Measurements from ENCODE around the gene CCNL2. TPM values are rescaled to one million over a fixed set of nuclear protein-coding genes. Genes with fewer than 3 reads are reported as not detected.
"Not testable (repeated sequence)": the region's sequence is repeated elsewhere in the genome, so short reads cannot be mapped to it uniquely, and the experiment has no call there.

Gene CCNL2
- 146 and 147 TPM in 2 replicates for total RNA-seq (2014; rRNA removed; shearing (Covaris generic))
- 99.4 and 115 TPM in 2 replicates for polyA plus RNA-seq (2016; fragmentation: Nextera tagmentation; extraction: Ambion mirVana)
- long read RNA-seq, transcript CCNL2-201 (11 exons, 2,305 nt): major isoform, 7 of 23 reads
- long read RNA-seq, partial matches to known transcripts: 3 of 23 reads
- long read RNA-seq, other reads (novel, unspliced or antisense): 8 of 23 reads

DNA sequence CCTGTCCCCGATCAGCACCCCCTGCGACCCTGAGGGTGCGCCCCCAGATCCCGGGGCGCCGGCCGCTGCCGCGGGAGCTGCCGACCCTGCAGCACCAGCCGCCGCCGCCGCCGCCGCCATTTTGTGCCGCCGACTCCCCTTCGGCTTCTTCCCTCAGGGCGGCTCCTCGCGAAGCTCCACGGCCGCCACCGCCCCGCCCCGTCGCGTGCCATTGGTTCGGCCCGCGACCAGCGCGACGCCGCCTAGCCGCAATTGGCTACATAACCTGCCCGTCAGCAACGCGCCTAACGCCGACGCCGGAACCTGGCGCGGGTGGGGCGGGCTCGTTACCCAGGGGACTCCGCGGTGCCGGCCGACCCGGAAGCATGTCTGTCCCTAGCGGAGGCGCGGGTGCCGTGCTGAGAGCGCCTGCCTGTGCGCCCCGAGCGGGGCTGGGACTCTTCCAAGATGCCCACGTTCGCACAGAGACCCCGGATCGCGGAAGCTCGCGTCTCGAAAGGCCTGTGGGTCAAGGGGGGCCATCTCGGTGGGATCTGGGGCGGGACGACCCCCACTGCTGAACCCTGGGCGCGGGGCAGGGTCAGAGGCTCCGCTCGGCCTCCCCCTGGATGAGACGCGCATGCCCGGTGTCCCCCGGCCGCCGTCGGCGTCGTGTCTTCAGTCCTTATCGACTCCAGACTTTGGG is at the start of gene CCNL2:
Gene CCNL2, minus strand, starts transcription at position 149 of the 685 bp plus-strand sequence. Its CDS starts 29 bp downstream, at position 120.
- Mint-ChIP-seq H3K27ac (peak within 1 kb of the TSS; percentile 85), H3K27me3 (ENCODE audit: insufficient read depth, low read depth, poor library complexity) (peaks cover 25% of the 10 kb centered on the region), H3K36me3 (ENCODE audit: low read depth) (peaks cover 80% of the 10 kb centered on the region), H3K4me3 (peak within 1 kb of the TSS; percentile 96), H3K9me3 (no peaks in the 10 kb centered on the region; the same call in 2 of the 3 replicates), H3K4me1 (peaks cover 32% of the 10 kb centered on the region)
- H3K4me3 ChIP-seq: peak within 1 kb of the TSS; percentile 97
- peaks cover 39% of the 10 kb centered on the region for H4K20me1 ChIP-seq (replicated peaks; ENCODE audit: insufficient read depth)
- H3K36me3 ChIP-seq (ENCODE audit: insufficient read depth): peaks cover 53% of the 10 kb centered on the region
- ATAC-seq (peak; percentile 94), DNase-seq (ENCODE audit: low spot score) (peak; percentile 99)
- TF ChIP-seq, protein P1, sequence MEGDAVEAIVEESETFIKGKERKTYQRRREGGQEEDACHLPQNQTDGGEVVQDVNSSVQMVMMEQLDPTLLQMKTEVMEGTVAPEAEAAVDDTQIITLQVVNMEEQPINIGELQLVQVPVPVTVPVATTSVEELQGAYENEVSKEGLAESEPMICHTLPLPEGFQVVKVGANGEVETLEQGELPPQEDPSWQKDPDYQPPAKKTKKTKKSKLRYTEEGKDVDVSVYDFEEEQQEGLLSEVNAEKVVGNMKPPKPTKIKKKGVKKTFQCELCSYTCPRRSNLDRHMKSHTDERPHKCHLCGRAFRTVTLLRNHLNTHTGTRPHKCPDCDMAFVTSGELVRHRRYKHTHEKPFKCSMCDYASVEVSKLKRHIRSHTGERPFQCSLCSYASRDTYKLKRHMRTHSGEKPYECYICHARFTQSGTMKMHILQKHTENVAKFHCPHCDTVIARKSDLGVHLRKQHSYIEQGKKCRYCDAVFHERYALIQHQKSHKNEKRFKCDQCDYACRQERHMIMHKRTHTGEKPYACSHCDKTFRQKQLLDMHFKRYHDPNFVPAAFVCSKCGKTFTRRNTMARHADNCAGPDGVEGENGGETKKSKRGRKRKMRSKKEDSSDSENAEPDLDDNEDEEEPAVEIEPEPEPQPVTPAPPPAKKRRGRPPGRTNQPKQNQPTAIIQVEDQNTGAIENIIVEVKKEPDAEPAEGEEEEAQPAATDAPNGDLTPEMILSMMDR (conservative IDR thresholded peaks at IDR 0.05; ENCODE audit: low read depth in 2 of 2): peak; percentile 7 to 27; a peak in 1 of 4 replicates
- TF ChIP-seq JUNB (IDR thresholded peaks at IDR 0.05; ENCODE audit: unreplicated experiment): no peak
- peak; percentile 72; the same call in 1 of the 2 replicates for TF ChIP-seq POLR2AphosphoS5 (IDR thresholded peaks at IDR 0.05; ENCODE audit: low read depth)
- peak; percentile 93 for TF ChIP-seq CREB1 (CRISPR knock-in tag; IDR thresholded peaks at IDR 0.05; ENCODE audit: low read depth)
- TF ChIP-seq ZNF114 (CRISPR knock-in tag; IDR thresholded peaks at IDR 0.05): no peak
- TF ChIP-seq, protein P2, sequence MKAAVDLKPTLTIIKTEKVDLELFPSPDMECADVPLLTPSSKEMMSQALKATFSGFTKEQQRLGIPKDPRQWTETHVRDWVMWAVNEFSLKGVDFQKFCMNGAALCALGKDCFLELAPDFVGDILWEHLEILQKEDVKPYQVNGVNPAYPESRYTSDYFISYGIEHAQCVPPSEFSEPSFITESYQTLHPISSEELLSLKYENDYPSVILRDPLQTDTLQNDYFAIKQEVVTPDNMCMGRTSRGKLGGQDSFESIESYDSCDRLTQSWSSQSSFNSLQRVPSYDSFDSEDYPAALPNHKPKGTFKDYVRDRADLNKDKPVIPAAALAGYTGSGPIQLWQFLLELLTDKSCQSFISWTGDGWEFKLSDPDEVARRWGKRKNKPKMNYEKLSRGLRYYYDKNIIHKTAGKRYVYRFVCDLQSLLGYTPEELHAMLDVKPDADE (IDR thresholded peaks at IDR 0.05): peak; percentile 56; the same call in 1 of the 2 replicates
- TF ChIP-seq STAT1 (IDR thresholded peaks at IDR 0.05; ENCODE audit: unreplicated experiment): no peak
- no peaks in the 10 kb centered on the region for H3K27me3 ChIP-seq (ENCODE audit: insufficient read depth)
- peaks cover 14% of the 10 kb centered on the region; the same call in 1 of the 2 replicates for H3K4me1 ChIP-seq (ENCODE audit: insufficient read depth)
- H3K9me2 ChIP-seq (ENCODE audit: insufficient read depth): no peaks in the 10 kb centered on the region
- H3K79me2 ChIP-seq (replicated peaks; ENCODE audit: insufficient read depth): peaks cover 57% of the 10 kb centered on the region
- peak within 1 kb of the TSS; percentile 87; the same call in 1 of the 2 replicates for H3K27ac ChIP-seq (ENCODE audit: low read depth)
- no peak within 1 kb of the TSS for H2AFZ ChIP-seq
- H3K4me2 ChIP-seq: peak within 1 kb of the TSS; percentile 96
- peaks cover 60% of the 10 kb centered on the region for H3F3A ChIP-seq (replicated peaks; ENCODE audit: low read depth)

DNA sequence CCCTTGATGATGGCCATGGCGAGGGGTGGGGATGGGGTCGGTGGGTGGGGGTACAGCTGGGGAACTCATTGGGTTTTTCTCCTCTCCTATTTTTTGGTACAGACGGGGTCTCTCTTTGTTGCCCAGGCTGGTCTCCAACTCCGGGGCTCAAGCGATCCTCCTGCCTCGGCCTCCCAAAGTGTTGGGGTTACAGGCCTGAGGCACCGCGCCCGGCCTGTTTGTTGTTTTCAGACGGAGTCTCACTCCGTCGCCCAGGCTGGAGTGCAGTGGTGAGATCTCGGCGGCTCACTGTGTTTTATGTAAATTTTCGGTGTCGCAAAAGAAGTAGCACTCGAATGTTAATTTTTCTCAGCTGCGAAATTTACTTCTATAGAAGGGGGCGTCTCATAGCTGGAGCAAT is 47.5 kb upstream of the CCNL2 start:
- H3K27ac ChIP-seq (ENCODE audit: low read depth); H3K27me3 ChIP-seq (ENCODE audit: insufficient read depth); H3K4me2 ChIP-seq; H3K36me3 ChIP-seq (ENCODE audit: insufficient read depth); H4K20me1 ChIP-seq (replicated peaks; ENCODE audit: insufficient read depth); H3K27me3 Mint-ChIP-seq (ENCODE audit: insufficient read depth, low read depth, poor library complexity); H3K4me1 ChIP-seq (ENCODE audit: insufficient read depth); H3K4me1 Mint-ChIP-seq; H2AFZ ChIP-seq; H3K36me3 Mint-ChIP-seq (ENCODE audit: low read depth); H3K9me3 Mint-ChIP-seq; DNase-seq (ENCODE audit: low spot score); H3K27ac Mint-ChIP-seq; H3K79me2 ChIP-seq (replicated peaks; ENCODE audit: insufficient read depth); ATAC-seq; H3K4me3 Mint-ChIP-seq; H3K9me2 ChIP-seq (ENCODE audit: insufficient read depth); H3F3A ChIP-seq (replicated peaks; ENCODE audit: low read depth); H3K4me3 ChIP-seq: not testable (repeated sequence)
